B cell (primary cell): ENCODE measurements around the gene BAHCC1. TPM values are rescaled to one million over a fixed set of nuclear protein-coding genes. Genes with fewer than 3 reads are reported as not detected.

ENCODE experiments used
- ATAC-seq: fragments of 200-7000 bp; cut with Tn5 transposase; one replicate; pipeline ENCODE4 v1.10.0; 2021; ENCODE audit warnings: low read depth, mild to moderate bottlenecking, moderate number of reproducible peaks, moderate library complexity
- CTCF ChIA-PET: fragments of 350-600 bp; sonication (Branson Sonifier 250); formaldehyde crosslinking; loops from one replicate; lab custom pipeline; 2021; ENCODE audit warnings: antibody characterized with exemption, inconsistent platforms; lab: Charles Lee
- POLR2A ChIA-PET: fragments of 350-600 bp; sonication (Branson Sonifier 250); formaldehyde crosslinking; loops from one replicate; lab custom pipeline; 2021; ENCODE audit warnings: antibody characterized with exemption; lab: Charles Lee
- DNase-seq: peaks from one replicate; pipeline ENCODE4 v3.0.0; 2013
- H2AFZ ChIP-seq: 2 replicates; pipeline ENCODE4 v1.6.1; 2012; ENCODE audit warnings: mild to moderate bottlenecking, low read depth, low read length; ENCODE audit not compliant: insufficient read depth, poor library complexity, severe bottlenecking
- H3K27ac ChIP-seq, 2 donors: 1 replicate in 1 of 2; 2 replicates in 1 of 2; pipeline ENCODE4 v1.5.1; 2012 to 2013; ENCODE audit warnings: low read length in 2 of 2, mild to moderate bottlenecking in 2 of 2, moderate library complexity in 1 of 2
- H3K27me3 ChIP-seq, 4 experiments: fragments of 200-600 bp in 1 of 4; sonication (generic) in 1 of 4; replicated peaks in 1 of 4; 1 replicate in 2 of 4; 2 replicates in 2 of 4; pipeline versions ENCODE4 v1.6.1 to v1.7.0; 2013 to 2016; ENCODE audit warnings: low read length in 3 of 4, mild to moderate bottlenecking in 2 of 4, mixed read lengths in 1 of 4, moderate library complexity in 1 of 4; ENCODE audit not compliant: insufficient read depth in 4 of 4, control insufficient read depth in 3 of 4; ENCODE audit errors: control extremely low read depth in 1 of 4
- H3K36me3 ChIP-seq, 2 experiments: replicated peaks in 1 of 2; 1 replicate in 1 of 2; 2 replicates in 1 of 2; pipeline versions ENCODE4 v1.6.1 to v1.7.1; 2013; ENCODE audit warnings: low read length in 1 of 2; ENCODE audit not compliant: insufficient read depth in 2 of 2, control insufficient read depth in 1 of 2; ENCODE audit errors: control extremely low read depth in 1 of 2, extremely low read depth in 1 of 2
- H3K4me1 ChIP-seq, 2 donors: fragments of 200-600 bp in 1 of 2; sonication (generic) in 1 of 2; 1 replicate in 1 of 2; 2 replicates in 1 of 2; pipeline versions ENCODE4 v1.5.1 to v1.6.1; 2013 to 2017; ENCODE audit warnings: low read length in 2 of 2; ENCODE audit not compliant: control insufficient read depth in 2 of 2, insufficient read depth in 2 of 2
- H3K4me2 ChIP-seq: replicated peaks from 2 replicates; pipeline ENCODE3; 2012; ENCODE audit warnings: mild to moderate bottlenecking, low read depth, low read length; ENCODE audit not compliant: poor library complexity, severe bottlenecking
- H3K4me3 ChIP-seq, 5 experiments: fragments of 200-600 bp in 1 of 5; sonication (generic) in 1 of 5; 1 replicate in 3 of 5; 2 replicates in 2 of 5; pipeline versions ENCODE4 v1.5.1 to v1.7.0; 2011 to 2016; ENCODE audit warnings: low read length in 4 of 5, mild to moderate bottlenecking in 4 of 5, low read depth in 2 of 5, control low read depth in 1 of 5, moderate library complexity in 1 of 5; ENCODE audit not compliant: insufficient read depth in 1 of 5; ENCODE audit errors: control extremely low read depth in 1 of 5, extremely low read depth in 1 of 5
- H3K79me2 ChIP-seq: fragments of 200-600 bp; sonication (generic); one replicate; pipeline ENCODE4 v1.6.0; 2016; ENCODE audit warnings: low read length; ENCODE audit not compliant: control insufficient read depth, insufficient read depth
- H3K9ac ChIP-seq: fragments of 200-600 bp; sonication (generic); 2 replicates; pipeline ENCODE4 v1.6.1; 2017; ENCODE audit warnings: mild to moderate bottlenecking, low read length, moderate library complexity
- H3K9me3 ChIP-seq, 3 donors: one replicate each; pipeline versions ENCODE4 v1.6.1 to v1.7.1; 2013; ENCODE audit warnings: low read length in 2 of 3; ENCODE audit not compliant: control insufficient read depth in 2 of 3, insufficient read depth in 1 of 3; ENCODE audit errors: control extremely low read depth in 1 of 3
- H4K20me1 ChIP-seq: 2 replicates; pipeline ENCODE4 v1.6.0; 2012; ENCODE audit warnings: mild to moderate bottlenecking, low read length; ENCODE audit not compliant: insufficient read depth, control insufficient read depth, poor library complexity, severe bottlenecking
- H3K27ac Mint-ChIP-seq: one replicate; pipeline ENCODE4 v1.8.0; 2021; ENCODE audit warnings: mixed read lengths
- H3K27me3 Mint-ChIP-seq: one replicate; pipeline ENCODE4 v1.8.0; 2021; ENCODE audit warnings: mixed read lengths
- H3K4me1 Mint-ChIP-seq: one replicate; pipeline ENCODE4 v1.8.0; 2021; ENCODE audit warnings: mixed read lengths
- H3K4me3 Mint-ChIP-seq: one replicate; pipeline ENCODE4 v1.8.0; 2021; ENCODE audit warnings: mixed read lengths
- H3K9me3 Mint-ChIP-seq: one replicate; pipeline ENCODE4 v1.8.0; 2022; ENCODE audit warnings: mixed read lengths; ENCODE audit not compliant: insufficient read depth
- CTCF ChIP-seq: fragments of 200-600 bp; IDR thresholded peaks from one replicate; pipeline ENCODE4 v1.8.0; 2022; ENCODE audit warnings: antibody characterized with exemption, mild to moderate bottlenecking
- EZH2 ChIP-seq: IDR thresholded peaks from 2 replicates; pipeline ENCODE4 v1.6.1; 2012; ENCODE audit warnings: borderline replicate concordance, low read depth, mild to moderate bottlenecking, moderate library complexity, low read length; ENCODE audit not compliant: insufficient read depth, poor library complexity, severe bottlenecking
- WGBS: methylation state at CpG from one replicate; pipeline ENCODE4 v1.1.5; 2013; ENCODE audit warnings: missing lambda C conversion rate; ENCODE audit not compliant: insufficient coverage; 5-methylcytosine and 5-hydroxymethylcytosine counted together
- intact Hi-C: fragments of 100-400 bp; cut with micrococcal nuclease; formaldehyde crosslinking; loops from one replicate; pipeline ENCODE4 v1.10.0; 2022
- polyA plus RNA-seq: library from polyadenylated mRNA; depleted of rRNA; stranded (reverse); fragments of >200 nt; gene quantifications from 2 replicates; pipeline ENCODE4 v1.2.3, GENCODE V29; 2012
- total RNA-seq, 2 donors: library from RNA; stranded (reverse); fragments of 120-200 nt in 1 of 2; gene quantifications; 1 replicate in 1 of 2; 2 replicates in 1 of 2; pipeline versions ENCODE4 v1.2.3 to v1.2.4, GENCODE V29; 2013 to 2022

Gene BAHCC1
- total and polyA plus RNA-seq, 2 donors (not counting 1 experiment from before 2014, with no cell fraction given): 0.12 to 0.48 TPM

- no peak overlapping the region for H3K27ac ChIP-seq
- CTCF ChIA-PET: no interaction called here
- no peaks in the 10 kb centered on the region for H3K79me2 ChIP-seq
- POLR2A ChIA-PET: no interaction called here
- no peak overlapping the region for H3K9ac ChIP-seq
- H3K4me3 ChIP-seq: no peak overlapping the region
- H3K4me1 Mint-ChIP-seq: no peaks in the 10 kb centered on the region
- peaks cover 0 to under 1% (median 0%) of the 10 kb centered on the region in 4 experiments for H3K27me3 ChIP-seq
- no peak for TF ChIP-seq CTCF
- TF ChIP-seq EZH2: no peak
- no peak for ATAC-seq
- WGBS: 87% methylated on average over 24 of the region's 24 CpGs
- H3K9me3 ChIP-seq: no peaks in the 10 kb centered on the region
- DNase-seq: no peak
- H3K27ac Mint-ChIP-seq: no peak overlapping the region
- no peaks in the 10 kb centered on the region for H3K36me3 ChIP-seq
- no peaks in the 10 kb centered on the region for H4K20me1 ChIP-seq
- H2AFZ ChIP-seq: no peak overlapping the region
- no peaks in the 10 kb centered on the region for H3K4me1 ChIP-seq
- no peaks in the 10 kb centered on the region for H3K9me3 Mint-ChIP-seq
- H3K4me2 ChIP-seq: no peak overlapping the region
- no peaks in the 10 kb centered on the region for H3K27me3 Mint-ChIP-seq
- no peak overlapping the region for H3K4me3 Mint-ChIP-seq
- intact Hi-C loops: no loop called here
Measured at GRCh38 chr17:81373536-81374160, 21.6 kb upstream of the BAHCC1 start.

GRCh38 chr17:81374890-81375289 lies 20.4 kb upstream of the BAHCC1 start:
- no peaks in the 10 kb centered on the region for H3K9me3 ChIP-seq
- ChIA-PET POLR2A (no interaction called here), CTCF (no interaction called here)
- no peak overlapping the region for H3K27ac ChIP-seq
- H3K36me3 ChIP-seq: no peaks in the 10 kb centered on the region
- intact Hi-C loops: no loop called here
- ATAC-seq: no peak
- no peak overlapping the region for H2AFZ ChIP-seq
- H3K4me3 ChIP-seq: no peak overlapping the region
- no peaks in the 10 kb centered on the region for H3K4me1 Mint-ChIP-seq
- H4K20me1 ChIP-seq: no peaks in the 10 kb centered on the region
- H3K27ac Mint-ChIP-seq: no peak overlapping the region
- no peaks in the 10 kb centered on the region for H3K27me3 ChIP-seq
- TF ChIP-seq EZH2 (no peak), CTCF (no peak)
- DNase-seq: no peak
- H3K4me1 ChIP-seq: no peaks in the 10 kb centered on the region
- no peak overlapping the region for H3K9ac ChIP-seq
- no peaks in the 10 kb centered on the region for H3K9me3 Mint-ChIP-seq
- no peaks in the 10 kb centered on the region for H3K27me3 Mint-ChIP-seq
- no peak overlapping the region for H3K4me2 ChIP-seq
- no peak overlapping the region for H3K4me3 Mint-ChIP-seq
- no peaks in the 10 kb centered on the region for H3K79me2 ChIP-seq
- 100% methylated on average over 2 of the region's 5 CpGs for WGBS
